K562 (cell line): ENCODE measurements around the gene APP.

Experiments
- ARID1B ChIP-seq: fragments of 450-650 bp; IDR thresholded peaks from 2 replicates; pipeline ENCODE4 v1.6.1; 2016; ENCODE audit warnings: antibody characterized with exemption, mild to moderate bottlenecking, inconsistent platforms
- FOXK1 ChIP-seq: sonication (generic); formaldehyde crosslinking; IDR thresholded peaks from 2 replicates; pipeline ENCODE4 v1.8.0; 2022; ENCODE audit warnings: missing genetic modification reagents, mild to moderate bottlenecking, borderline replicate concordance
- HCFC1 ChIP-seq: IDR thresholded peaks from 2 replicates; pipeline ENCODE4 v1.6.1; 2012; ENCODE audit warnings: low read depth, low read length, improper control_type of control experiment
- HDAC2 ChIP-seq: fragments of 450-650 bp; IDR thresholded peaks from 2 replicates; pipeline ENCODE4 v1.6.1; 2016; ENCODE audit warnings: mild to moderate bottlenecking
- HNRNPH1 ChIP-seq: fragments of 200-400 bp; formaldehyde crosslinking; optimal IDR thresholded peaks from 2 replicates; pipeline ENCODE3; 2017; ENCODE audit warnings: low read depth, mild to moderate bottlenecking, low read length, moderate library complexity
- POLR2A ChIP-seq: fragments of 450-650 bp; conservative IDR thresholded peaks from 2 replicates; pipeline ENCODE4 v1.6.1; 2016
- POLR2AphosphoS5 ChIP-seq: IDR thresholded peaks from 2 replicates; pipeline ENCODE4 v1.6.1; 2011; ENCODE audit warnings: mild to moderate bottlenecking, low read depth, low read length, moderate library complexity; ENCODE audit not compliant: control insufficient read depth, insufficient read depth
- TF ChIP-seq, protein P1 (sequence below), 2 experiments: fragments of 200-800 bp in 1 of 2; sonication (Bioruptor generic) in 1 of 2; sonication (generic) in 1 of 2; formaldehyde crosslinking in 1 of 2; IDR thresholded peaks in 1 of 2; conservative IDR thresholded peaks in 1 of 2; 2 replicates each; pipeline versions ENCODE4 v1.5.0 to v1.6.1; 2016 to 2020; ENCODE audit warnings: missing compliant biosample characterization in 1 of 2, missing genetic modification characterization in 1 of 2, missing genetic modification reagents in 1 of 2
- TF ChIP-seq, protein P2 (sequence below), 3 experiments: IDR thresholded peaks in 2 of 3; conservative IDR thresholded peaks in 1 of 3; 2 replicates each; pipeline ENCODE4 v1.5.1; 2011 to 2012; ENCODE audit warnings: low read length in 3 of 3, mild to moderate bottlenecking in 3 of 3, control low read depth in 2 of 3, improper control_type of control experiment in 1 of 3, inconsistent platforms in 1 of 3, low read depth in 1 of 3, mixed read lengths in 1 of 3, moderate library complexity in 1 of 3; ENCODE audit not compliant: insufficient read depth in 2 of 3
- TF ChIP-seq, protein P3 (sequence below): fragments of 450-650 bp; conservative IDR thresholded peaks from 2 replicates; pipeline ENCODE4 v1.6.1; 2016; ENCODE audit warnings: missing genetic modification characterization, low read depth, mild to moderate bottlenecking, missing compliant biosample characterization, moderate library complexity
- TF ChIP-seq, protein P4 (sequence below), 2 experiments: IDR thresholded peaks; 2 replicates each; pipeline ENCODE4 v1.6.1; 2012; ENCODE audit warnings: improper control_type of control experiment in 2 of 2, low read depth in 2 of 2, low read length in 2 of 2, borderline replicate concordance in 1 of 2

DNA sequence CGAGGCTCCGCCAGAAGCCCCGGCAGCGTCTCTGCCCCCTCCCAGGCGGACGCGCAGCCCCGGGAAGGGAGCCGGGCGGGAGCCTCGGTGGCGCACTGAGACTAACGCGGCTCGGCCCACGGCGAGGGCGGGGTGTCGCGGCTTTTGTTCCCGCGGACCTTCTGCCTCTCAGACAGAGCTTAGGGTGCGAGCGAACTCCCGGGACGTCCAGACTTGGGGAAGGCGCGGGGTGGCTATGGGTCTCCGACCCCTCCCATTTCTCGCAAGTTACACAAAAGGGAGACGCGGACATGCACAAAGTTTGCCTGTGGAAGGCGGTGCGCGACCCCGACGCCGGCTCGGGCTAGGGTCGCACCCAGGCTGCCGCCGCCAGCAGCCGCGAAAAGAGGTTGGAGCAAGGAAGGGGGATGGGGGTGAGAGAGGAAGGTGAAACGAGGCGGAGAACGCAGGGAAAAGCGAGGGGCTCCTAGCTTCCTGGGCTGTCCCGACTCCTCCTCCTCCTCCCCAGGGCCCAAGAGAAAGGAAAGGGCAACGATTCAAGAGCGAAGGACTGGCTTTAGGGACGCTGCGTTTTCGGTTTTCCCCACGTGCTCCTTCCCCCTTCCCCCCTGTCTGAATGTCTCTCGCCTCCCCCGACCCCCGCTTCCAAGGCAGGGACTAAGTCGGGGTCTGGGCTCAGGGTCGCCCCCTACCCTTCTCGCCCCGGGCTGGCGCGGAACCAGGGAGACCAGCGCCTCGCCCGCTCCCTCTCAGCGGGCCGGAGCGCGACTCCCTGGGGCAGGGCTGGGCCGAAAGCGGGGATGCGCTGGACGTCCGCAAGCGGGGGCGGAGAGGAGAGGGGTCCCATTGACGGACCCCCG lies 729 bp downstream of the APP start:
- no peak for TF ChIP-seq FOXK1 (CRISPR knock-in tag)
- TF ChIP-seq HCFC1: no peak
- no peak for TF ChIP-seq POLR2A
- TF ChIP-seq, protein P1, sequence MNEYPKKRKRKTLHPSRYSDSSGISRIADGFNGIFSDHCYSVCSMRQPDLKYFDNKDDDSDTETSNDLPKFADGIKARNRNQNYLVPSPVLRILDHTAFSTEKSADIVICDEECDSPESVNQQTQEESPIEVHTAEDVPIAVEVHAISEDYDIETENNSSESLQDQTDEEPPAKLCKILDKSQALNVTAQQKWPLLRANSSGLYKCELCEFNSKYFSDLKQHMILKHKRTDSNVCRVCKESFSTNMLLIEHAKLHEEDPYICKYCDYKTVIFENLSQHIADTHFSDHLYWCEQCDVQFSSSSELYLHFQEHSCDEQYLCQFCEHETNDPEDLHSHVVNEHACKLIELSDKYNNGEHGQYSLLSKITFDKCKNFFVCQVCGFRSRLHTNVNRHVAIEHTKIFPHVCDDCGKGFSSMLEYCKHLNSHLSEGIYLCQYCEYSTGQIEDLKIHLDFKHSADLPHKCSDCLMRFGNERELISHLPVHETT (CRISPR knock-in tag; conservative IDR thresholded peaks at IDR 0.05 in 1 of 2, IDR thresholded peaks at IDR 0.05 in 1 of 2): no peak
- TF ChIP-seq, protein P2, sequence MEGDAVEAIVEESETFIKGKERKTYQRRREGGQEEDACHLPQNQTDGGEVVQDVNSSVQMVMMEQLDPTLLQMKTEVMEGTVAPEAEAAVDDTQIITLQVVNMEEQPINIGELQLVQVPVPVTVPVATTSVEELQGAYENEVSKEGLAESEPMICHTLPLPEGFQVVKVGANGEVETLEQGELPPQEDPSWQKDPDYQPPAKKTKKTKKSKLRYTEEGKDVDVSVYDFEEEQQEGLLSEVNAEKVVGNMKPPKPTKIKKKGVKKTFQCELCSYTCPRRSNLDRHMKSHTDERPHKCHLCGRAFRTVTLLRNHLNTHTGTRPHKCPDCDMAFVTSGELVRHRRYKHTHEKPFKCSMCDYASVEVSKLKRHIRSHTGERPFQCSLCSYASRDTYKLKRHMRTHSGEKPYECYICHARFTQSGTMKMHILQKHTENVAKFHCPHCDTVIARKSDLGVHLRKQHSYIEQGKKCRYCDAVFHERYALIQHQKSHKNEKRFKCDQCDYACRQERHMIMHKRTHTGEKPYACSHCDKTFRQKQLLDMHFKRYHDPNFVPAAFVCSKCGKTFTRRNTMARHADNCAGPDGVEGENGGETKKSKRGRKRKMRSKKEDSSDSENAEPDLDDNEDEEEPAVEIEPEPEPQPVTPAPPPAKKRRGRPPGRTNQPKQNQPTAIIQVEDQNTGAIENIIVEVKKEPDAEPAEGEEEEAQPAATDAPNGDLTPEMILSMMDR (IDR thresholded peaks at IDR 0.05 in 2 of 3, conservative IDR thresholded peaks at IDR 0.05 in 1 of 3; ENCODE audit: insufficient read depth in 2 of 3, low read depth in 1 of 3, low read length in 3 of 3): no peak
- no peak for TF ChIP-seq HNRNPH1
- TF ChIP-seq, protein P3, sequence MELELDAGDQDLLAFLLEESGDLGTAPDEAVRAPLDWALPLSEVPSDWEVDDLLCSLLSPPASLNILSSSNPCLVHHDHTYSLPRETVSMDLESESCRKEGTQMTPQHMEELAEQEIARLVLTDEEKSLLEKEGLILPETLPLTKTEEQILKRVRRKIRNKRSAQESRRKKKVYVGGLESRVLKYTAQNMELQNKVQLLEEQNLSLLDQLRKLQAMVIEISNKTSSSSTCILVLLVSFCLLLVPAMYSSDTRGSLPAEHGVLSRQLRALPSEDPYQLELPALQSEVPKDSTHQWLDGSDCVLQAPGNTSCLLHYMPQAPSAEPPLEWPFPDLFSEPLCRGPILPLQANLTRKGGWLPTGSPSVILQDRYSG: no peak
- TF ChIP-seq, protein P4, sequence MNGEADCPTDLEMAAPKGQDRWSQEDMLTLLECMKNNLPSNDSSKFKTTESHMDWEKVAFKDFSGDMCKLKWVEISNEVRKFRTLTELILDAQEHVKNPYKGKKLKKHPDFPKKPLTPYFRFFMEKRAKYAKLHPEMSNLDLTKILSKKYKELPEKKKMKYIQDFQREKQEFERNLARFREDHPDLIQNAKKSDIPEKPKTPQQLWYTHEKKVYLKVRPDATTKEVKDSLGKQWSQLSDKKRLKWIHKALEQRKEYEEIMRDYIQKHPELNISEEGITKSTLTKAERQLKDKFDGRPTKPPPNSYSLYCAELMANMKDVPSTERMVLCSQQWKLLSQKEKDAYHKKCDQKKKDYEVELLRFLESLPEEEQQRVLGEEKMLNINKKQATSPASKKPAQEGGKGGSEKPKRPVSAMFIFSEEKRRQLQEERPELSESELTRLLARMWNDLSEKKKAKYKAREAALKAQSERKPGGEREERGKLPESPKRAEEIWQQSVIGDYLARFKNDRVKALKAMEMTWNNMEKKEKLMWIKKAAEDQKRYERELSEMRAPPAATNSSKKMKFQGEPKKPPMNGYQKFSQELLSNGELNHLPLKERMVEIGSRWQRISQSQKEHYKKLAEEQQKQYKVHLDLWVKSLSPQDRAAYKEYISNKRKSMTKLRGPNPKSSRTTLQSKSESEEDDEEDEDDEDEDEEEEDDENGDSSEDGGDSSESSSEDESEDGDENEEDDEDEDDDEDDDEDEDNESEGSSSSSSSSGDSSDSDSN (IDR thresholded peaks at IDR 0.05; ENCODE audit: borderline replicate concordance in 1 of 2, low read depth in 2 of 2, low read length in 2 of 2): no peak
- TF ChIP-seq POLR2AphosphoS5: no peak
- TF ChIP-seq ARID1B: no peak
- TF ChIP-seq HDAC2: no peak
